Measurements from ENCODE around the gene ORMDL2. TPM values are rescaled to one million over a fixed set of nuclear protein-coding genes. Genes with fewer than 3 reads are reported as not detected.
"Not testable (repeated sequence)": the region's sequence is repeated elsewhere in the genome, so short reads cannot be mapped to it uniquely, and the experiment has no call there.

ORMDL2 gene
- total RNA-seq, 1 donor from 2014 or later, result 49.2 TPM

- H3K36me3 ChIP-seq, result peaks cover under 1% of the 10 kb centered on the region
- peaks cover 51% of the 10 kb centered on the region for H3K4me1 ChIP-seq
- peak overlapping the region; percentile 89 for H3K27ac ChIP-seq
- H3K4me3 ChIP-seq, result peak overlapping the region; percentile 82
- intact Hi-C loops (cut with DNase I), result no loop called here
- no peaks in the 10 kb centered on the region for H3K9me3 ChIP-seq
- TF ChIP-seq CTCF (IDR thresholded peaks at IDR 0.05), result no peak
- no peak for DNase-seq
- H3K27me3 ChIP-seq, result no peaks in the 10 kb centered on the region
- no peak for ATAC-seq
Measured at GRCh38 chr12:55828357-55828756, 10.5 kb downstream of the ORMDL2 start.

GRCh38 chr12:55829967-55830600 lies 12.2 kb downstream of the ORMDL2 start:
- no peaks in the 10 kb centered on the region for H3K27me3 ChIP-seq
- DNase-seq (peak; percentile 84), ATAC-seq (peak; percentile 39)
- intact Hi-C loops (cut with DNase I), result loop anchor here (10.0 kb wide), 1 partner anchor 95 kb away; the partner anchor contains the start of gene PYM1
- H3K9me3 ChIP-seq, result no peaks in the 10 kb centered on the region
- peak overlapping the region; percentile 82 for H3K4me3 ChIP-seq
- H3K27ac ChIP-seq, result peak overlapping the region; percentile 90
- H3K4me1 ChIP-seq, result peaks cover 46% of the 10 kb centered on the region
- no peaks in the 10 kb centered on the region for H3K36me3 ChIP-seq
- TF ChIP-seq CTCF (IDR thresholded peaks at IDR 0.05), result no peak

GRCh38 chr12:55830601-55831446 lies 13.0 kb downstream of the ORMDL2 start:
- intact Hi-C loops (cut with DNase I), result loop anchor here (10.0 kb wide), 1 partner anchor 94 kb away; the partner anchor contains the start of gene PYM1

GRCh38 chr12:55831447-55831815 lies 13.6 kb downstream of the ORMDL2 start:
- DNase-seq (no peak), ATAC-seq (no peak)
- Histone ChIP-seq H3K4me3 (peak overlapping the region; percentile 82), H3K27ac (peak overlapping the region; percentile 90), H3K9me3 (no peaks in the 10 kb centered on the region), H3K4me1 (peaks cover 34% of the 10 kb centered on the region), H3K36me3 (no peaks in the 10 kb centered on the region), H3K27me3 (no peaks in the 10 kb centered on the region)
- no peak for TF ChIP-seq CTCF (IDR thresholded peaks at IDR 0.05)
- intact Hi-C loops (cut with DNase I), result loop anchor here (10.0 kb wide), 1 partner anchor 93 kb away; the partner anchor contains the start of gene PYM1

More at GRCh38 chr12:55830601-55831446, 13.0 kb downstream of the ORMDL2 start:
- H3K27ac ChIP-seq, result peak overlapping the region; percentile 90
- ATAC-seq (peak; percentile 55), DNase-seq (peak; percentile 85)
- H3K27me3 ChIP-seq, result no peaks in the 10 kb centered on the region
- no peaks in the 10 kb centered on the region for H3K36me3 ChIP-seq
- peak overlapping the region; percentile 82 for H3K4me3 ChIP-seq
- H3K9me3 ChIP-seq, result no peaks in the 10 kb centered on the region
- peaks cover 40% of the 10 kb centered on the region for H3K4me1 ChIP-seq
- no peak for TF ChIP-seq CTCF (IDR thresholded peaks at IDR 0.05)

- Histone ChIP-seq H3K4me3 (no peak overlapping the region), H3K36me3 (no peaks in the 10 kb centered on the region), H3K27me3 (no peaks in the 10 kb centered on the region), H3K27ac (no peak overlapping the region), H3K9me3 (no peaks in the 10 kb centered on the region), H3K4me1 (peaks cover 19% of the 10 kb centered on the region)
- DNase-seq, result no peak
- intact Hi-C loops (cut with DNase I), result loop anchor here (10.0 kb wide), 1 partner anchor 92 kb away; the partner anchor contains the start of gene PYM1
- no peak for TF ChIP-seq CTCF (IDR thresholded peaks at IDR 0.05)
- ATAC-seq, result no peak
Measured at GRCh38 chr12:55833056-55833455, 15.2 kb downstream of the ORMDL2 start.

- not testable (repeated sequence) for ATAC-seq, H3K27ac ChIP-seq
- intact Hi-C loops (cut with DNase I), result loop anchor here (10.0 kb wide), 1 partner anchor 90 kb away; the partner anchor contains the start of gene PYM1
Measured at GRCh38 chr12:55834400-55834799, 16.6 kb downstream of the ORMDL2 start.

More at GRCh38 chr12:55834400-55834799, 16.6 kb downstream of the ORMDL2 start:
- H3K4me1 ChIP-seq, result peaks cover 11% of the 10 kb centered on the region
- not testable (repeated sequence) for H3K9me3 ChIP-seq, DNase-seq, H3K27me3 ChIP-seq, H3K36me3 ChIP-seq, H3K4me3 ChIP-seq
